ENCODE data around the gene CLEC7A. TPM values are rescaled to one million over a fixed set of nuclear protein-coding genes. Genes with fewer than 3 reads are reported as not detected.

The CLEC7A gene
- total RNA-seq, 3 donors from 2014 or later (not counting 1 experiment from before 2014, with no cell fraction given) = 7.7 to 22.3 (median 20.8) TPM

Other genes with a start within 250 kb of the CLEC7A start
- gene KLRF2, start 248.7 kb downstream of the CLEC7A start, total RNA-seq = not detected
- not detected for gene CLEC2A, start 197.8 kb downstream of the CLEC7A start, total RNA-seq
- 10 to 100 TPM; 13.6 to 18.9 (median 14.8) TPM for gene CLEC12A, start 158.8 kb downstream of the CLEC7A start, total RNA-seq
- gene CLEC1B, start 131.1 kb downstream of the CLEC7A start, total RNA-seq = 1 to 10 TPM in 2 of 3 donors, under 1 TPM in 1; 0.50 to 2.3 (median 1.0) TPM
- gene CLEC12B, start 119.6 kb downstream of the CLEC7A start, total RNA-seq = 1 to 10 TPM; 3.9 to 5.8 (median 4.9) TPM
- 1 to 10 TPM in 1 of 3 donors, not detected in 2; 1.9 TPM for gene CLEC9A, start 99.5 kb downstream of the CLEC7A start, total RNA-seq
- not detected for gene CLEC1A, start 31.2 kb downstream of the CLEC7A start, total RNA-seq
- gene OLR1, start 41.9 kb upstream of the CLEC7A start, total RNA-seq = 1 to 10 TPM in 2 of 3 donors, not detected in 1; 2.3 to 3.1 TPM
- 1 to 10 TPM in 1 of 3 donors, not detected in 2; 1.5 TPM for gene TMEM52B, start 48.8 kb upstream of the CLEC7A start, total RNA-seq
- 100 to 1,000 TPM; 157 to 233 (median 160) TPM for gene GABARAPL1, start 82.7 kb upstream of the CLEC7A start, total RNA-seq
- gene KLRD1, start 177.7 kb upstream of the CLEC7A start, total RNA-seq = 100 to 1,000 TPM; 568 to 782 (median 688) TPM